GF-D8 (cell line): Measurements from ENCODE around the gene ANKRD11.
"Not testable (repeated sequence)": the region's sequence is repeated elsewhere in the genome, so short reads cannot be mapped to it uniquely, and the experiment has no call there.

Experiments used
- DNase-seq: peaks from one replicate; lab custom pipeline; 2025; lab: John Stamatoyannopoulos, UW

ANKRD11 gene

DNA sequence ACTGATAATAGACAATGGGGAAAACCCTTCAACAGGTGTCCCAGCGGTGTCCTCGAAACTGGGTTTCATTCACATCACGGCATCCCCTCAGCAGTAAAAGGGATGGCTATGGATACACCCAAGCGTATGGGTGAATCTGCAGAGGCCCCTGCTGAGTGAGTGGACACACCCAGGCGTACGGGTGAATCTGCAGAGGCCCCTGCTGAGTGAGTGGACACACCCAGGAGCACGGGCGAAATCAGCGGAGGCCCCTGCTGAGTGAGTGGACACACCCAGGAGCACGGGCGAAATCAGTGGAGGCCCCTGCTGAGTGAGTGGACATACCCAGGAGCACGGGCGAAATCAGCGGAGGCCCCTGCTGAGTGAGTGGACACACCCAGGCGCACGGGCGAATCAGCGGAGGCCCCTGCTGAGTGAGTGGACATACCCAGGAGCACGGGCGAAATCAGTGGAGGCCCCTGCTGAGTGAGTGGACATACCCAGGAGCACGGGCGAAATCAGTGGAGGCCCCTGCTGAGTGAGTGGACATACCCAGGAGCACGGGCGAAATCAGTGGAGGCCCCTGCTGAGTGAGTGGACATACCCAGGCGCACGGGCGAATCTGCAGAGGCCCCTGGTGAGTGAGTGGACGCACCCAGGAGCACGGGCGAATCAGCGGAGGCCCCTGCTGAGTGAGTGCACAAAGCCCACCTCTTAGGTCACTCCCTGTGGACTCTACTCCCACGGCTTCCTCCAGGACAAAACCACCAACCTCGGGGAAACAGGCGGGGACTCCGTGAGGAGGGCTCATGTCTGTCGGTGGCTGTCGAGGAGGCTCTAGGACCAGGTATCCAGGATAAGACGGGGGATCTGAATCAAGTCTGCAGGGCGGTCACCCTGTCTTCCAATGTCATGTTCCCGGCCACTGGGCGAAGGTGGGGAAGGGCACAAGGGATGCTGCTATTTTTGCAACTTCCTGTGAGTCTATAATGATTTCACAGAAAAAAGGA, 161.7 kb downstream of the ANKRD11 start:
- not testable (repeated sequence) for DNase-seq

DNA sequence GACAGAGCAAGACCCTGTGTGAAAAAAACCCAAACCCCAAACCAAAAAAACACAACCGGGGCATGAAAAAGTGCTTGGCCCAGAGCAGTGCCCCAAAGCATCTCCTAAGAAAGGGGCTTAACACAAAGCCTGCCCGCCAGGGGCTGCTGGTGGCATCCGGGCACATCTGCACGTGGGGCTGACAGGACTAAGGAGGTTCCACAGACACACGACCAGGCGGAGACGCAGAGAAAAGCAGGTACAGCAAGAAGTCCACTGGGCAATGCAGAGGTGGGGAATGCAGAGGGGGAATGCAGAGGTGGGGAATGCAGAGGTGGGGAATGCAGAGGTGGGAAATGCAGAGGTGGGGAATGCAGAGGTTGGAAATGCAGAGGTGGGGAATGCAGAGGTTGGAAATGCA, 163.6 kb downstream of the ANKRD11 start:
- no peak for DNase-seq

DNA sequence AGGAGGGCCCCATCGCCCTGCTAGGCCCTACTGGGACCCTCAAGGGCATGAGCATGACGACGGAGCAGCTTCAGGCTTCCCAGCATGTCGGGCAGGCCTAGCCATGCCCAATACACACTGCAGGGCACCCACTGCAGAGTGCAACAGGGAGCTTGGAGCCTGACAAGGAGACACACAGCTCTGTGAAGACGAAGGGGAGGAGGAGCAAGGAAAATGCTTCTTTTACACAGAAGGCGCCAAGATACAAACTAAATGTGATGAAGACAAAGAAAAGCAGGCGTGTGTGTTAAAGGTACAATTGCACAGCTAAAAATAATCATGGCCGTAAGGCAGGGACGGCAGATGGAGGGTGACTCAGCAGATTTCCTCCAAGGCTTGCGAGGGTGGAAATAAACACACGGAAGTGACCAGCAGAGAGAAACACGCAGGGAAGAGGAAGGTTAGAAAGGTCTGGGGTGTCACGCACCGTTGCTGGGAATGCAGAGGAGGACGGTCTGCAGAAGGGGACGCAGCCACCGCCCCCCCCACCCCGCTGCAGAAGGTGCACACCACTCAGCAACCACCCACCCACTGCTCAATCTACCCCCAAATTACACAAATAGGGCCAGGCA, 164.4 kb downstream of the ANKRD11 start:
- peak; percentile 67 for DNase-seq

DNA sequence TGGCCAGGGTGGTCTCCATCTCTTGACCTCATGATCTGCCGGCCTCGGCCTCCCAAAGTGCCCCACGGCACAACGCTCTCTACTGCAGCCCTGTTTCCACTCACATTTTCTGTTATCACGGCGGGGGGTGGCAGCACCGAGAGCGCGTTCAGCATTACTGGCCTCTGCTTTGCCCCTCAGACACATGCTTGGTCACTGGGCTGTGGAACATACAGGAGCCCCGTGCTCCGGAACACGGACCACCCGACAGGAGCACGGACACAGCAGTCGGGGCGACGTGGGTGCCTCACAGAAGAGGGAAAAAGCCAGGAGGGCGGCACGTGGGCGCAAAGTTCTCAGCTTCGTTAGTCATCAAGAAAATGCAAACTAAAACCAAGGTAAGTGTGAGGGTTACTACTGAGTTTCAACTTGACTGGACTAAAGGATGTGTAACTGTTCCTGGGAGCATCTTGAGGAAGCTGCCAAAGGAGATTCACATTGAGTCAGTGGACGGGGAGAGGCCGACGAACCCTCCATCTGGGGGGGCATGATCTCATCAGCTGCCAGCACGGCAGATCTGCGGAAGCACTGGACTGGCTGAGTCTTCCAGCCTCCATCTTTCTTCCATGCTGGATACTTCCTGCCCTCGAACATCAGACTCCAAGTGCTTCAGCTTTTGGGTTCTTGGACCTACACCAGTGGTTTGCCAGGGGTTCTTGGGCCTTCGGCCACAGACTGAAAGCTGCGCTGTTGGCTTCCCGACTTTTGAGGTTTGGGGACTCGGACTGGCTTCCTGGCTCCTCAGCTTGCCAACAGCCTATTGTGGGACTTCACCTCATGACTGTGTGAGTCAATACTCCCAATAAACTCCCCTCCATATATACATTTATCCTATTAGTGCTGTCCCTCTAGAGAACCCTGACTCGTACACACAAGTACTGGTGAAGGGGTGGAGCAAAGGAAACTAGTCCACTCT, 166.0 kb downstream of the ANKRD11 start:
- no peak for DNase-seq

DNA sequence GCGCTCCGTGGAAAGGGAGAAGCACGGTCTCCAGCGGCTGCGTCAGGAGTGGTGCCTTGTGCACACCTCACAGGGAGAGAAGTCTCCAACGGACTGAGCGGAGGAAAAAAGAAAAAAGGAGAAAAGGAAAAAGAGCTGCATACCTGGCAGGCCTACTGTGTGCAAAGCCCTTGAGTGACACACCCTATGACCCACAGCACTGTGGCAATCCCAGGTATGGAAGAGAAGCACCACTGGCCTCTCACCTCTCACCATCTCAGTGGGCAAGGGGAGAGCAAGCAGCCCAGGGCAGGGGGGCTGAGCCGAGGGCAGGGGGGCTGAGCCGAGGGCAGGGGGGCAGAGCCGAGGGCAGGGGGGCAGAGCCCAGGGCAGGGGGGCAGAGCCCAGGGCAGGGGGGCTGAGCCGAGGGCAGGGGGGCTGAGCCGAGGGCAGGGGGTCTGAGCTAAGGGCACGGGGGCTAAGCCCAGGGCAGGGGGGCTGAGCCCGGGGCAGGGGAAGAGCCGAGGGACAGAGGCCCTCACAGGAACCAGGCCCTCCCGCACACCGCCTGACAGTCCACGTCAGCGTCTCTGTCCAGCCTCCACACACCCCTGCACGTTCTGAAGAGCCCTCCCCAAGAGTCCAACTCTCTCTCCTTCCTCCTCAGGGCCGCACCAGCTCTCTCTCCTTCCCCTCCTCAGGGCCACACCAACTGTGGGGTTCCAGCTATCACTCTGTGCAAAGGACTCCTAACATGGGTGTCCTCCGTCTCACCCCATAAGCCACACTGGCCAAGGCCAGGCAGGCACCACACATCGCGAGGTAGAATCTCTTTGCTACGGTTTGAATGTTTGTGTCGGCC, 167.0 kb downstream of the ANKRD11 start:
- no peak for DNase-seq

DNA sequence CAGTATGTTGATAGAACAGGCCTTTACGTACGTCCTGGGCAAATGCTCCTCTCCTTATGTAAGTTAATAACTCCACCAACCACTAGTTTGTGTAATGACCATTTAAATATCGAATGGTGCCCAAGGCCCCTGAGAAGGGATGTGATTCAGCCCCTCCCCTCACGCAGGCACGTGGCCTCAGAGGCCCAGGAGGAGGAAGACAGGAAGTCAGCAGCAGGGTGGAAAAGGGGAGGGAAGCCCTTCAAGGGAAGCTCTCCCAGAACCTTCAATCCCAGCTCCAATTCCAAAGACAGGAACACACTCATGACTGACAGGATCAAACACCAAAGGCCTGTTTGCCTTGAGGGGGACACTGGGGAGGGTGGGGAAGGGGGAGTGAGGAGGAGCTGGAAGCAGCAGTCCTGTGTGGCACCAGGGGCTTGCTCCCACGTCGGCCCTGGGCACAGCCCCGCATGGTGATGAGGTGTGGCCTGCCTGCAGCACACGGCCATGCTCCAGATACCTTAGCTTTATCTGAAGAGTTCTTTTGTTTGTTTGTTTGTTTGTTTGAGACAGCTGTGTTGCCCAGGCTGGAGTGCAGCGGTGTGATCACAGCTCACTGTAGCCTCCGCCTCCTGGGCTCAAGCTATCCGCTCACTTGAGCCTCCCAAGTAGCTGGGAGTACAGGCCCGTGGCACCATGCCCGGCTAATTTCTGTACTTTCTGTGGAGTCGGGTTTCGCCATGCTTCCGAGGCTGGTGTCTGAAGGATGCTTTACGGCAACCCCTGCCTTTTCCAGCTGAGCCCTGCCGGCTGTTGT, 167.8 kb downstream of the ANKRD11 start:
- DNase-seq, result no peak

DNA sequence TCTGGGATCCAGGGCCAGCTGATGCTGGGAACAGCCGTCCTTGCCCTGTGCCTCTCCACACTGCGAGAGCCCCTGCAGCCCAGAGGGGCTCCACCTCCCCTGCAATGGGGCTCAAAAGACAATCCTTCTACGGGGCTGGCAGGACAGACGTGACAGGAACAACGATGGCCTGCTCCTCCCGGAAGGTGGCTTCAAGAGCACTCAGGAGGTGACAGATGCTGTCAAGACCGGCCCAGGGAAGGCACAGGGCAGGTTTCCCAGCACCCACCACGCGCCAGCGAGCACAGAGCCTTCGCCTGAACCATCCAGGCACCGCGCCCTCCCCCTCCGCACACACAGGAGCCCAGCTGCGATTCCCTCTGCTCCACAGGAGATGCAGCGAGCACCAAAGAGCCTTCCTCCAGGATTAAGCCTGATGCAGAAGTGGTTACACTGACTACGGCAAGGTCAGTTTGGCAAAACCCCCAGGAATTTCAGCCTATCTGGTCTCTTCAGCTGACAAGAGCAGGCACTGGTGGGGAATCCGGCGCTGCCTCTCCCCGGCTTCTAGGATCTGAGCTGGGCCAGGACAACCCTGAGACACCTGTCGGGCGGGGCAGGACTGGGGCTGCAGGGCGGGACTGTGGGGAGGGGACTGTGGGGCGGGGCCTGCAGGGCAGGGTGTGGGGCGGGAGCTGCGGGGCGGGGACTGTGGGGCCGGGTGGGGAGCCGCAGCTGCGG, 169.4 kb downstream of the ANKRD11 start:
- no peak for DNase-seq

DNA sequence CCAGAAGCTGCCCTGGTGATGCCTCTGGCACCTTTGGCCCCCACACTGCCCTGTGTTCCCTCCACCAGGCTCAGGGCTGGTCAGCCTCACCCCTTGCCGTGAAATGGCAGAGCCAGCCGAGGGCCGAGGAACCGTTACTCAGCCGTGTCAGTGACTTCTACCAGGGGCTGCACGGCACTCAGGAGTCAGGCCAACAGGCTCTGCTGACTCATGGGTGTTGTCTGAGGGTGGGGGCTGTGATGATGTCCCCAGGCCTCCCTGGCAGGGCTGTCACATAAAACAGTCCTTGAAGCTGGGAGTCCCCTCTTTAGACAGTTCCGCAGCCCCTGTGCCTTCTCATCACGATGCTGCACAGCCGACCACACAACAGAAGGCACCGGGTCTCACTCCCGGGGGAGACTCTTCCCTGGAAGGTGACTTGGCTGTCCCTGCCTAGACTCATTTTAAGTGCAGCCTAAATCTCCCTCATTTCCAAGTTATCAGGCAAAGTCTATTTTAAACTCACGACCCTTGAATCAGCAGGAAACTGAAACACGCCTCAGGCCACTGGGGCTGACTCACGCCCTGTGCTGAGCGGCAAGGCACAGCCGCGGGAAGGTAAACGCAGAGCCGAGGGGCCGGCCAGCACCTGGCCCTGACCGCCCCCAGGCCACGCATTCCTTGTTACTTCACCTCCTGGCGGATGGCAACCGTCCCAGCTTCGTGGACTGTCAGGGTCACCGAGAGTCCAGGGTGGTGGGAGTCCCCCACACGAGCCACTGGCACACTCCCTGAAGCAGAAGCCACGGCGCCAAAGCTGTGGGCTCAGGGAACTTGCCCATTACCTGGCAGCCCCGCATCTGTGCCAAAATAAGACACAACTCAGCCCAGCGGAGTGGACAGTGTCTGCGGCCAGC, 170.2 kb downstream of the ANKRD11 start:
- DNase-seq, result no peak

DNA sequence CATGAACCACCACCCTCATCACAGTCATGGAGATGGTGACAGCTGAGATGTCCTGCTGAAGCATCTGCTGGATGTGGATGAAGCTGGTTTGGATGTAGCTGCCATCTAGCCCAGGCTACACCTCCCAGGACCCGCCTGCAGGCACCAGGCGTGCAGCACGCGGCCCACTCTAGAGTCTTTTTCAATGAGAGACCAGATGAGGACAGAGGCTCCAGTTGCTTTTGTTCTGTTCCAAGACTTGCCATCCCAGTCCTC, 170.8 kb downstream of the ANKRD11 start:
- no peak for DNase-seq

DNA sequence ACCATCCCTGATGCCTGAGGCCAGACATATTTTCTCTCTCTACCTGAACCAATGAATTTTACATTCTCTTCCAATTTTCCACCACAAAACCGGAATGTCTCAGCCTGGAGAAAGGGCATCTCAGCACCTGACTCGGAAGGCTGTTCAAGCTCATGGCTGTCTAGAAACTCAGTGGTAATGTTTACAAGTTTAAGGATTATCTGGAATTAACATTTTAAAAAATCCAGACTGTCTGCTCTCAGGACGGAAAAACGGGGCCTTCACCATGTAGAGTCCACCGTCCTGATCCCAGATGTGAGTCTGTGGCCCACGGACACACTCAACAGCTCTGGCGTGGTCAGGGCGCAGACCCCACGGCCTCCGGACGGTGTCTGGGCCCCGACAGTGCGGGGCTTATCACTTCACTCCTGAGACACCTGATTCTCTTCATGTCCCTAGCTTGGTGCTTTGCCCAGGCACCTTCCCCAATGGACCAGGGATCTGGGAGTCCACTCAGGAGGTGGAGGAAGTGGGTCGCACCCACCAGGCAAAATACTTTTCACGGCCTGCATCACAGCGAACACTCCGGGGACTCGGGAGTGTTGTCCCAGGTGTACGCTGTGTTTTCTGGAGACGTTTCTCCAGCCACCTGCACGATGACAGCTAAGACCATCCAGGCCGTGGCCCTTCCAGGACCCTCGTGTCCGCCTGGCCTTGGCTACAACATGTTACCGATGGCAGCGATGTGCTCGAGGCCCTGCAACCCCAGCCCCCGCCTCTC, 171.3 kb downstream of the ANKRD11 start:
- no peak for DNase-seq

DNA sequence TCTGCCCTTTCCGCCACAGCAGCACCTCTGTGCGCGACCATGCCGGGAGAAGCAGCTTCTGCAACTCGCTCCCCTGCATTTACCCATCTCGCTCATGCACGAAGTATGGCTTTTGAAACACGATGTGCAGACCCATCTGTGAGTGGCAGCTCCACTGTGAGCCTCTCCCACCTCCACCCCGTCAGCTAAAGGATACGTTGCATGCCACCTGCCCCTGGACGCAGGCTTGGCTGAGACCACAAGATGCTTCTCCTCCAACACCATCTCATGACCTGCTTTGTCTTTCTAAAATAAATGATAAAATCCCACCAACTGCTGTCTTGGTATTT, 172.0 kb downstream of the ANKRD11 start:
- DNase-seq, result no peak

DNA sequence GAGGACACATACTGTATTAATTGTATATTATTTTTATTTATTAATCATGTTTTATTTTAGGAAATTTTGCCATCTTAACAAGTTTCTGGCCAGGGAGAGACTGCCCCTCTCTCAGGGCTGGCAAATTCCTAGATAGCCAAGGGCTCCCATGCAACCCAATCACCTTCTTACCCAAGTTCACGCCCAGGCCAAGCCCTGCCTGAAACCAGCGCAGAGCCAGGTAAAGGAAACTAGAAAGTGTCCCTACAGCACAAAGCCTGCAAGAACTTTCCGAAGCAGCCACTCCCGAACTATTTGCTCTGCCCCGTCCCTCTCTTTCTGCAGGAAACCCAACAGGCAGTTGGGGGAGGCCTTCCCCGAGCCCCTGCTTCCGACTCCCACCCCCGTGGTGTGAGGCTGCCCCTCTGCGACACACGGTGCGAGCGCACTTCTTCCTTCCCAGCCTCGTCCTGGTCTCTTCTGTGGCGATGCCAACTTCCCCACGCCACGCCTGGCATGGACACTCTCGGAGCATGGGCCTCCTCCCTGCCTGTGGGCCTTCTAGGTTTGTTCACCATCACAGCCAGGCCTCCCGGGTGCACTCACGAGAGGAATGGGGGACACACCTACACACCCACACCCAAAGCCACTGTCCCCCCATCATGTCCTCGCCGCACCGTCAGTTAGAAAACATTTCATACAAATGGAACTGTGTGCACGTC, 172.5 kb downstream of the ANKRD11 start:
- DNase-seq, result no peak

DNA sequence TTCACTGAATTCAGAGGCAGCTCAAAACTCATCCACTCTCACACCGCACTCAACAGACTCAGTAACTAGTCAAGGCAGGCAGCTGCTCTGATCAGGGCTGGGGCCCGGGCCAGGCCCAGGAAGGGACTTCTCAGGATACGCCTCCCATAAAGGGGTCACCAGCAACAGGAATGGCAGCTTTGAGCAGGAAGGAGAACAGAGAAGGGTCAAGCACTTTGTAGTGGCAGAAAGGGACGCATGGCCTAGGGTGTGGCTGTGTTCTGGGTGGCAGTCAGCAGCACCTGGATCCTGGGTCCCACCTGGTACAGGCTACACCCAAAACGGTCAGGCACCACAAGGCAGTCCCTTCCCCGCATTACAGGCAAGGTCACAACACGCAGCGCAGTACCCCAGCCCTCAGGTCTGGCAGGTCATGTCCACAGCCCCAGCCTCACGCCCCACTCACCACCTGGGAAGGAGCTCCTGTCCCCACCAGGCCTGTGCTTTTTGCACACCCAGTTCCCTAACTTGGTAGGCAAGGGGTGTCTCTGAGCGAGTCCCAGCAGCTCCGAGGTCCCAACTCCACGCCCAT, 173.2 kb downstream of the ANKRD11 start:
- DNase-seq, result no peak

DNA sequence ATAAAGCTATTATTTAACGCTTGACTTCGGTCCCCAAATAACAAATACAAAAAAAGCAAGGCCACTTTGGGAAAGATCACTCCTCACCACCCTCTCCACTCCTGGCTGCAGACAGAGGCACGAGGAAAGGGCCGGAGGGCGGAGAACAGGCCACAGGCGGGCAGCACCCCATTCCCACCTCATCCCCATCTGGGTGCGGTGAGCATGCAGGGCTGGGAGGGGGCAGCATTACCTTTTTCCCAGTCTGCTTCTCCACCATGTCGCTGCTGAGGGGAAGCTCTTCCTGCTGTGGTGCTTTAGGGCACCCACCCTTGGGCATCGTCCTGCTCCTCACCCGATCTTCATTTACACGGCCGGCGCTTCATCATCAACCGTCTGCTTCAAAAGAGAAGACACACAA, 173.7 kb downstream of the ANKRD11 start:
- no peak for DNase-seq

DNA sequence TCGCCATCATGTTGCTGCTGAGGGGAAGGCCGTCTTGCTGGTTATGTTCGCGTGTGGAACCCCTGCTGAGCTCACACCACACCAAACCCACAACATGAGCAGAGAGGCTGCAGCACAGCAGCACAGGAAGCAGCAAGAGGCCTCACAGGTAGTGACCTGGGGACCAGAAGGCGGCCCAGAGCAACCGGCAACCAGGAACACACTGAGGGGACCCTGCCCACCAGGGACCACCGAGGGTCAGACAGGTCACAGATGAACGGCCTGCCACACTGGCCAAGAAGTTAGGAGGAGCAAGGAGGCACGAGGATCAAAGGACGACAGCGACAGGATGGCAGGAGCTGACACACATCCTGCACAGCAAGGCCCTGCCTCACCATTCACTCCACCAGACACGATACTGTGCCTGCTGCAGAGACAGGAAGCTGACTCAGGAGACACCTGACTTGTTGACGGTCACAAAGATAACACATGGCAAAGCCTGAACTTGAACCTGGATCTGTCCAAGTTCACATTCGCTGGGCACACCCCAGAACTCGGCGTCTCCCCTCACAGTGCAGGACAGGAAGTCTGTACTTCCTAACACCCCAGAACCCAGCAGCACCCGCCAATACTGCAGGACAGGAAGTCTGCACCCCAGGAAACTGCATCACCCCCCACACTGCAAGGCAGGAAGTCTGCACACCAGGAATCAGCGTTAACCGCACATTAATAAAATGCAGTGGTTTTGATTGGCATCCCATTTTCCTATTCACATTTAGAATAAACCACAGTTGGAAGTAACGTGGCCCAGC, 174.4 kb downstream of the ANKRD11 start:
- DNase-seq, result peak; percentile 46

DNA sequence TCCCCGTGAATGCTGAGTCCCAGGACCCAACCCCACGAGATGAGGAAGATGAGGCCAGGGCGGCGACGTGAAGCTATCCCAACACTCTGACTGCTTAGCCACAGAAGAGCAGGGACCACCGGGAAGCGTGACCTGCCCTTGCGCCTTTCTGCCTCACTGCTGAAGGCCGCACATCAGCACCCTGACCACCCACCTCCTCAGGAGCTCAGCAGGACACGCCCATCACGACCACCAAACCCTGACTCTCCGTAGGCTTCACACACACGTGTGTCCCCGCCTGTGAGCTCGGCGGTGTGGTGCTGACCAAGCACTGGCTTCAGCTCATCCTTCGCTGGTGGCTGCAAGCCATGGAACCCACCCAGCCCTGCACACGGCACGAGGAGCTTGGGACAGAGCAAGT, 175.1 kb downstream of the ANKRD11 start:
- DNase-seq, result no peak

DNA sequence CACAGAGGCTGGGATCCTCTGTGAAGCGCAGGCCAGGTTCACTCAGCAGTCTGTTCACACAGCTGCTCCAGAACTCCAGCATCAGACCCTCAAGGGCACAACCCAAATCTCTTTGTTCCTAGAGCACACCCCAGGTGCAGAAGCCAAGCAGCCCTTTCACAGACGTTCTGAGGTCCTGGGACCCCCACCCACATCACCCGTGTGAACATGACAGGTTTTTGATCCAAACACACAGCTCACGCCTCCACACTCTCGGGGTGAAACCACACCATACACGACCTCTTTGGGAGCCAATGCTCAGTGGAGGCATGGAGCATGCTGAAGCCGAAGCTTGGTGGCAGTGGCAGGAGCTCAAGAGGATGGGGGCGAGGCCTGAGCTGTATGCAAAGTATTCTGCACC, 175.5 kb downstream of the ANKRD11 start:
- DNase-seq, result no peak
